ENCODE results near the gene PGAP3. TPM values are rescaled to one million over a fixed set of nuclear protein-coding genes. Genes with fewer than 3 reads are reported as not detected.

The PGAP3 gene
- total RNA-seq, 1 donor from 2014 or later: 8.2 TPM

- FAIRE-seq: no peak
These were observed 59.9 kb downstream of the PGAP3 start for GRCh38 chr17:39627712-39628516.

GRCh38 chr17:39627047-39627711 is 60.7 kb downstream of the PGAP3 start:
- no peak for DNase-seq (ENCODE audit: low spot score in 2 of 2)
- no peak for FAIRE-seq

More at GRCh38 chr17:39627712-39628516, 59.9 kb downstream of the PGAP3 start:
- DNase-seq (ENCODE audit: low spot score in 2 of 2): no peak

- DNase-seq (ENCODE audit: low spot score in 2 of 2) (no peak), FAIRE-seq (no peak)
These were observed 61.4 kb downstream of the PGAP3 start, which contains the start of gene PPP1R1B for GRCh38 chr17:39626171-39627046. TSS of gene PPP1R1B (plus strand) at chr17:39626952. CDS start at chr17:39627393, 441 bp downstream.

- FAIRE-seq: no peak
- no peak for DNase-seq (ENCODE audit: low spot score in 2 of 2)
These were observed 62.6 kb downstream of the PGAP3 start for GRCh38 chr17:39625198-39625785.

- FAIRE-seq (no peak), DNase-seq (ENCODE audit: low spot score in 2 of 2) (no peak)
These were observed 63.5 kb downstream of the PGAP3 start for GRCh38 chr17:39624313-39624712.

- peak; percentile 78 to 80 for DNase-seq (ENCODE audit: low spot score in 2 of 2)
- FAIRE-seq: no peak
These were observed 64.4 kb downstream of the PGAP3 start for GRCh38 chr17:39623356-39623950.

GRCh38 chr17:39622380-39623006 is 65.4 kb downstream of the PGAP3 start:
- no peak for FAIRE-seq
- DNase-seq (ENCODE audit: low spot score in 2 of 2): no peak

- no peak for FAIRE-seq
- peak; percentile 87 to 90 for DNase-seq (ENCODE audit: low spot score in 2 of 2)
These were observed 66.1 kb downstream of the PGAP3 start for GRCh38 chr17:39621523-39622379.

Small RNA genes within 50 kb of the gene (small RNA-seq; reads per million reads assigned to genes)
- gene MIR4728: not detected

Other genes starting within 250 kb of the PGAP3 start
- gene MED1, start 236.8 kb downstream of the PGAP3 start, total RNA-seq: 22.4 TPM
- 16.7 TPM for gene CDK12, start 226.6 kb downstream of the PGAP3 start, total RNA-seq
- gene NEUROD2, start 80.1 kb downstream of the PGAP3 start, total RNA-seq: 44.8 TPM
- gene PPP1R1B, start 61.1 kb downstream of the PGAP3 start, total RNA-seq: 27.3 TPM
- 17.5 TPM for gene STARD3, start 50.9 kb downstream of the PGAP3 start, total RNA-seq
- gene TCAP, start 22.7 kb downstream of the PGAP3 start, total RNA-seq: 0.82 TPM
- 3.7 TPM for gene PNMT, start 19.6 kb downstream of the PGAP3 start, total RNA-seq
- 6.9 TPM for gene ERBB2, start 12.0 kb upstream of the PGAP3 start, total RNA-seq
- gene MIEN1, start 42.5 kb upstream of the PGAP3 start, total RNA-seq: 12.6 TPM
- gene GRB7, start 49.9 kb upstream of the PGAP3 start, total RNA-seq: not detected
- 0.41 TPM for gene IKZF3, start 176.3 kb upstream of the PGAP3 start, total RNA-seq
- gene ZPBP2, start 180.1 kb upstream of the PGAP3 start, total RNA-seq: not detected
- 6.5 TPM for gene GSDMB, start 230.6 kb upstream of the PGAP3 start, total RNA-seq
- 38.3 TPM for gene ORMDL3, start 239.5 kb upstream of the PGAP3 start, total RNA-seq
- gene LRRC3C, start 239.7 kb upstream of the PGAP3 start, total RNA-seq: not detected

All from frontal cortex (tissue), 4 donors.